ENCODE results near the gene CMIP. TPM values are rescaled to one million over a fixed set of nuclear protein-coding genes. Genes with fewer than 3 reads are reported as not detected.

The CMIP gene
- total RNA-seq, 4 donors from 2014 or later: 17.1 to 60.5 (median 39.7) TPM

DNA sequence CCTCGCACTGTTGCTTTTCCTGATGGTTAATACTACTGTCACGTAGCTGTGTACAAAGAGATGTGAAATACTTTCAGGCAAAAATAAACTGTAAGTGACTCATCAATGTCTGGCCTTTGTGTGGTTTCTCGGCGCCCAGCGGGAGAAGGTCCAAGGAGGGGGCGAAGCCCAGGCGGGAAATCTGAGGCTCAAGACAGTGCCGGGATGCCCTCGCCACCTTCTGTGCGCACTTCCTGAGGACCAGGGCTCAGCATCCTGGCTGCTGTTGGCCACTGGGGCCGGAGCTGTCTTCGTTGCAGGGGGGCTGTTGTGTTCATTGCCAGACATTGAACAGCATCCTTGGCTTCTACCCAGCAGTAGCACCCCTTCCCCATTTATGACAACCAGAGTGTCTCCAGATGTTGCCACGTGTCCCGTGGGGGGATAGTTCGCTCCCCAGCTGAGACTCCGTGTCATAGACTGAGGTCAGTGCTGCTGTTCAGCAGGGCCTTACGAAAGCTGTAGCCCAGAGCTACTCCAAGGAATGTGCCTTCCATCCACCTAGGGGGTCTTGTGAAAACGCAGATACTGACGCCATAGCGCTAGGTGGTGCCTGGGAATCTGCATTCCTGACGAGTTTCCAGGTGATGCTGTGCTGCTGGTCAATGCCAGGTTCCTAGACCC is 267.2 kb downstream of the CMIP start:
- DNase-seq: no peak
- H3K4me1 ChIP-seq: peaks cover 14 to 66% (median 34%) of the 10 kb centered on the region in 3 donors
- no peaks in the 10 kb centered on the region for H3K9me3 ChIP-seq
- peak overlapping the region in 3 of 4 donors; percentile 7 to 64 (median 40) for H3K27ac ChIP-seq
- peaks cover 13 to 41% (median 18%) of the 10 kb centered on the region in 3 donors for H3K36me3 ChIP-seq
- WGBS, 2 donors: 27 to 32% methylated on average over 6 to 16 of the region's 21 CpGs
- intact Hi-C loops (cut with DNase I): no loop called here
- no peak overlapping the region for H3K4me3 ChIP-seq
- TF ChIP-seq, protein P1, sequence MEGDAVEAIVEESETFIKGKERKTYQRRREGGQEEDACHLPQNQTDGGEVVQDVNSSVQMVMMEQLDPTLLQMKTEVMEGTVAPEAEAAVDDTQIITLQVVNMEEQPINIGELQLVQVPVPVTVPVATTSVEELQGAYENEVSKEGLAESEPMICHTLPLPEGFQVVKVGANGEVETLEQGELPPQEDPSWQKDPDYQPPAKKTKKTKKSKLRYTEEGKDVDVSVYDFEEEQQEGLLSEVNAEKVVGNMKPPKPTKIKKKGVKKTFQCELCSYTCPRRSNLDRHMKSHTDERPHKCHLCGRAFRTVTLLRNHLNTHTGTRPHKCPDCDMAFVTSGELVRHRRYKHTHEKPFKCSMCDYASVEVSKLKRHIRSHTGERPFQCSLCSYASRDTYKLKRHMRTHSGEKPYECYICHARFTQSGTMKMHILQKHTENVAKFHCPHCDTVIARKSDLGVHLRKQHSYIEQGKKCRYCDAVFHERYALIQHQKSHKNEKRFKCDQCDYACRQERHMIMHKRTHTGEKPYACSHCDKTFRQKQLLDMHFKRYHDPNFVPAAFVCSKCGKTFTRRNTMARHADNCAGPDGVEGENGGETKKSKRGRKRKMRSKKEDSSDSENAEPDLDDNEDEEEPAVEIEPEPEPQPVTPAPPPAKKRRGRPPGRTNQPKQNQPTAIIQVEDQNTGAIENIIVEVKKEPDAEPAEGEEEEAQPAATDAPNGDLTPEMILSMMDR (IDR thresholded peaks at IDR 0.05): no peak
- no peak for TF ChIP-seq POLR2A (IDR thresholded peaks at IDR 0.05)
- no peaks in the 10 kb centered on the region for H3K27me3 ChIP-seq

DNA sequence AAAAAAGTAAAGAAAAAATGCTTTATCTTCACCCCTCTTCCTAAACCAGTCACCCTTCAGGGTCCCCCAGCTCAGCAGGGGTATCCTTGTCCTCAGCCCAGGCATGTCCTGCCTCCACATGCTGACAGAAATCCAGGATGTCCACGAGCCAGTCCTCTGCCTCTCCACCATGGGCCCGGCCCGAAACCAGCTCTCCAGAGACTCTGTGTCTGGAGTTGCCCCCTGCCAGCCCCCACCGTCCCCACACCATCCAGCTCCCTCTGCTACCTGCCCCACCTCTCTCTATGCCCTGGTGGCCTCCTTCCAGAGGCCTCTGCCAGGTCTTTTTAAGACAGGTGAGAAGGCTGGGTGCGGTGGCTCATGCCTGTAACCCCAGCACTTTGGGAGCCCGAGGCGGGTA is 268.1 kb downstream of the CMIP start:
- intact Hi-C loops (cut with DNase I): no loop called here
- TF ChIP-seq, protein P1 (IDR thresholded peaks at IDR 0.05): no peak
- TF ChIP-seq POLR2A (IDR thresholded peaks at IDR 0.05): no peak
- Histone ChIP-seq H3K27me3 (no peaks in the 10 kb centered on the region), H3K4me1 (peaks cover 6 to 66% (median 30%) of the 10 kb centered on the region in 3 donors), H3K27ac (peak overlapping the region in 1 of 4 donors; percentile 64), H3K36me3 (peaks cover 12 to 32% (median 13%) of the 10 kb centered on the region in 3 donors), H3K4me3 (no peak overlapping the region), H3K9me3 (no peaks in the 10 kb centered on the region)
- 60 to 70% methylated on average over 4 to 6 of the region's 7 CpGs for WGBS, 2 donors
- no peak for DNase-seq

DNA sequence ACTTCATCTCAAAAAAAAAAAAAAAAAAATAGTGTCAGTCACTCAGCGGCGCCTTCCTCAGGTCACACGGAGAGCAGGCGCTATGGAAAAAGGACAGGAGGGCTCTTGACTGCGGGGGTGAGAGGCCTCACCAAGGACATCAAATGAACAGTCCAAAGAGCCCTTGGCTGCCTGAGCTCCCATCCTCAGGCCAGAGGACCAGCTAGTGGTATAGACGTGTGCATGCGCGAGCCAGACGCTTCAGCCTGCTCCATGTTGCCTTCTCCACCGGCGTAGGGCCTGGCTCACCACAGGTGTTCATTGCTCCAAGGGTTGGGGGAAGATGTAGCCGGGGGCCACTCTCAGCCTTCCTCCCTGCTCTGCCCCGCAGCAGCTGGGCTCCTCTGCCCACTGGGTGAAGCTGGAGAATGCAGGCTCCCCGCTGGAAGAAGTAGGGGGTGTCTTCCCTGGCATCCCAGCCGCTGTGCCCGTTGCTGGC is 268.7 kb downstream of the CMIP start:
- DNase-seq: no peak
- 85 to 86% methylated on average over 11 to 16 of the region's 16 CpGs for WGBS, 2 donors
- intact Hi-C loops (cut with DNase I): no loop called here

DNA sequence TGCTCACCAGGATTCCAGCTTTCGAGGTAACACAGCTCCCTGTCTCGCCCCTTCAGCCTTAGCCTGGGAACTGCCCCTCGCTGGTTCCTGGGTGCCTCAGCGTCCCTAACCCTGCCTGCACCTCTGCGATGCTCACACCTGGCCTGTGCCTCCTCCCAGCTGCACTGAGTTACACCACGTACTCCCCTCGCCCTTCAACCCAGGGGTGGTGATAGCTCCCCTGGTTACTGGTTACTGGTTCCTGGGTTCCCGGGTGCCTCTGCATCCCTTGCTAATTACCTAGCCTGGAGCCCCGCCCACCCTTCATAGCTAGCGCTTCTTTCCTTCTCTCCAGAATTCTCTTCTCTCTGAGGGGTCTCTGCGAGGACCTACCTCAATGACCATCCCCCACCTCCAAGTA is 269.2 kb downstream of the CMIP start:
- intact Hi-C loops (cut with DNase I): no loop called here
- no peaks in the 10 kb centered on the region for H3K9me3 ChIP-seq
- H3K4me3 ChIP-seq: no peak overlapping the region
- H3K27me3 ChIP-seq: no peaks in the 10 kb centered on the region
- TF ChIP-seq POLR2A (IDR thresholded peaks at IDR 0.05): no peak
- TF ChIP-seq, protein P1 (IDR thresholded peaks at IDR 0.05): no peak
- WGBS, 2 donors: 88 to 95% methylated on average over 10 to 11 of the region's 11 CpGs
- DNase-seq: no peak
- peaks cover 0 to 66% (median 33%) of the 10 kb centered on the region in 3 donors for H3K4me1 ChIP-seq
- H3K36me3 ChIP-seq: peaks cover 9 to 21% (median 12%) of the 10 kb centered on the region in 3 donors
- no peak overlapping the region for H3K27ac ChIP-seq

More for the DNA sequence above, 268.7 kb downstream of the CMIP start:
- Histone ChIP-seq H3K36me3 (peaks cover 9 to 26% (median 12%) of the 10 kb centered on the region in 3 donors), H3K27ac (no peak overlapping the region), H3K4me3 (no peak overlapping the region), H3K27me3 (no peaks in the 10 kb centered on the region), H3K9me3 (no peaks in the 10 kb centered on the region), H3K4me1 (peaks cover 0 to 66% (median 31%) of the 10 kb centered on the region in 3 donors)
- TF ChIP-seq, protein P1 (IDR thresholded peaks at IDR 0.05): no peak
- TF ChIP-seq POLR2A (IDR thresholded peaks at IDR 0.05): no peak

DNA sequence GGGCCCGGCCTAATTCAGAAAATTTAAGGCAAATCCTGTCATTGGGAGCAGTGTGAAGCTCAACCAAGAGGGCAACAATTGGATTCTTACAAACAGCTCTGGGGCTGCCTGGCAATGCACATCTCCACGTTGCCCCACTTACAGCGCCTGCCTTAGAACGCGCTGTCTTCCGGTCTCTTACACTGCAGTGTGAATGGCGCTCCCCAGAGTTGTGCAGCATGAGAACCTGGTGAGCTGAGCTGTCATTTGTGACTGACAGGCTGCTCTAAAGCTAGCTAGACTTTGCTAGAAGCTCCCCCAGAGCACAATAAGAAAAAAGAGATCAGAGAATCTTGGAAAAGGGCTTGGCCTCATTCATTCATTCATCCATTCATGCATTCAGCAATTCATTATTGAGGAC is 270.0 kb downstream of the CMIP start:
- DNase-seq: no peak
- no peaks in the 10 kb centered on the region for H3K27me3 ChIP-seq
- peaks cover 0 to 72% (median 33%) of the 10 kb centered on the region in 3 donors for H3K4me1 ChIP-seq
- peaks cover 4 to 13% (median 5%) of the 10 kb centered on the region in 3 donors for H3K36me3 ChIP-seq
- no peak for TF ChIP-seq POLR2A (IDR thresholded peaks at IDR 0.05)
- TF ChIP-seq, protein P1 (IDR thresholded peaks at IDR 0.05): no peak
- no peak overlapping the region for H3K27ac ChIP-seq
- no peaks in the 10 kb centered on the region for H3K9me3 ChIP-seq
- no peak overlapping the region for H3K4me3 ChIP-seq
- intact Hi-C loops (cut with DNase I): no loop called here
- WGBS, 2 donors: 100% methylated on average over 1 to 3 of the region's 7 CpGs

Data from esophagus squamous epithelium (tissue), 5 donors.